GM19193 (cell line): ENCODE results near the gene BABAM2.

Source experiments
- POLR2A ChIP-seq: IDR thresholded peaks from 4 replicates; pipeline ENCODE4 v1.6.1; 2011; ENCODE audit not compliant: insufficient read depth, insufficient read length; ENCODE audit errors: extremely low read depth

BABAM2 gene

GRCh38 chr2:28316546-28317335 lies 426.2 kb downstream of the BABAM2 start:
- TF ChIP-seq POLR2A = no peak

GRCh38 chr2:28317390-28317789 lies 426.9 kb downstream of the BABAM2 start:
- no peak for TF ChIP-seq POLR2A

- TF ChIP-seq POLR2A = no peak
These were observed 427.5 kb downstream of the BABAM2 start for GRCh38 chr2:28318023-28318422.

GRCh38 chr2:28318462-28319117 lies 428.1 kb downstream of the BABAM2 start:
- no peak for TF ChIP-seq POLR2A

- no peak for TF ChIP-seq POLR2A
These were observed 428.8 kb downstream of the BABAM2 start for GRCh38 chr2:28319118-28320008.

GRCh38 chr2:28320009-28320365 lies 429.5 kb downstream of the BABAM2 start:
- TF ChIP-seq POLR2A = no peak

- TF ChIP-seq POLR2A = no peak
These were observed 429.8 kb downstream of the BABAM2 start for GRCh38 chr2:28320371-28320770.

GRCh38 chr2:28321426-28321825 lies 430.9 kb downstream of the BABAM2 start:
- TF ChIP-seq POLR2A = no peak

GRCh38 chr2:28322051-28322450 lies 431.5 kb downstream of the BABAM2 start:
- no peak for TF ChIP-seq POLR2A

- no peak for TF ChIP-seq POLR2A
These were observed 431.9 kb downstream of the BABAM2 start for GRCh38 chr2:28322456-28322855.

- TF ChIP-seq POLR2A = no peak
These were observed 432.5 kb downstream of the BABAM2 start for GRCh38 chr2:28322981-28323396.

GRCh38 chr2:28325173-28325566 lies 434.6 kb downstream of the BABAM2 start:
- no peak for TF ChIP-seq POLR2A

GRCh38 chr2:28325567-28326468 lies 435.3 kb downstream of the BABAM2 start:
- no peak for TF ChIP-seq POLR2A

- TF ChIP-seq POLR2A = no peak
These were observed 435.9 kb downstream of the BABAM2 start for GRCh38 chr2:28326469-28326805.

GRCh38 chr2:28326881-28327505 lies 436.5 kb downstream of the BABAM2 start:
- no peak for TF ChIP-seq POLR2A

GRCh38 chr2:28327581-28327955 lies 437.0 kb downstream of the BABAM2 start:
- no peak for TF ChIP-seq POLR2A
